AG10803 (cell line): Measurements from ENCODE around the gene SPOCK1.

Experiments
- DNase-seq: peaks from one replicate; pipeline ENCODE4 v3.0.0; 2010; ENCODE audit warnings: low read depth
- H3K4me3 ChIP-seq: 2 replicates; pipeline ENCODE4 v1.5.1; 2011; ENCODE audit warnings: mild to moderate bottlenecking, low read length, control low read depth
- TF ChIP-seq, protein P1 (sequence below): conservative IDR thresholded peaks from 2 replicates; pipeline ENCODE4 v1.5.1; 2011; ENCODE audit warnings: mild to moderate bottlenecking, low read length, control low read depth, inconsistent platforms

Gene SPOCK1

DNA sequence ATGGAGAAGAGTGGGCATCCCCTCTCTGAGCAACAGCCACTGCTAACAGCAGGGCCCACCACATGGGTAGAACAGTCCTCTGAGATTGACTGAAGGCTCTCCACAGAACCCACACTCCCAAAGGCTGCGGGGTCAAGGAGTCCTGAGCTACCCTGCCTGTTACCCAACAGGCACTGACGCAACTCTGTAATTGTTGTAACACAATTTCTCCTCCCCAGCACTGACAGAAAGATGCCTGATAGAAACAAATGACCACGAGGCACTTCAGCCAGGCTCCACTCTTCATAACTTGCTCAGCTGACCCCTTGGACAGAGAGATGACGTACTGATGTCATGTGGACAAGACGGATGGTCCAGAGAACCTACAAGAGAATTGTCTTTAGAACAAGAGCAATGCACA, 220.7 kb downstream of the SPOCK1 start:
- DNase-seq: no peak
- TF ChIP-seq, protein P1, sequence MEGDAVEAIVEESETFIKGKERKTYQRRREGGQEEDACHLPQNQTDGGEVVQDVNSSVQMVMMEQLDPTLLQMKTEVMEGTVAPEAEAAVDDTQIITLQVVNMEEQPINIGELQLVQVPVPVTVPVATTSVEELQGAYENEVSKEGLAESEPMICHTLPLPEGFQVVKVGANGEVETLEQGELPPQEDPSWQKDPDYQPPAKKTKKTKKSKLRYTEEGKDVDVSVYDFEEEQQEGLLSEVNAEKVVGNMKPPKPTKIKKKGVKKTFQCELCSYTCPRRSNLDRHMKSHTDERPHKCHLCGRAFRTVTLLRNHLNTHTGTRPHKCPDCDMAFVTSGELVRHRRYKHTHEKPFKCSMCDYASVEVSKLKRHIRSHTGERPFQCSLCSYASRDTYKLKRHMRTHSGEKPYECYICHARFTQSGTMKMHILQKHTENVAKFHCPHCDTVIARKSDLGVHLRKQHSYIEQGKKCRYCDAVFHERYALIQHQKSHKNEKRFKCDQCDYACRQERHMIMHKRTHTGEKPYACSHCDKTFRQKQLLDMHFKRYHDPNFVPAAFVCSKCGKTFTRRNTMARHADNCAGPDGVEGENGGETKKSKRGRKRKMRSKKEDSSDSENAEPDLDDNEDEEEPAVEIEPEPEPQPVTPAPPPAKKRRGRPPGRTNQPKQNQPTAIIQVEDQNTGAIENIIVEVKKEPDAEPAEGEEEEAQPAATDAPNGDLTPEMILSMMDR: no peak
- no peak overlapping the region for H3K4me3 ChIP-seq

DNA sequence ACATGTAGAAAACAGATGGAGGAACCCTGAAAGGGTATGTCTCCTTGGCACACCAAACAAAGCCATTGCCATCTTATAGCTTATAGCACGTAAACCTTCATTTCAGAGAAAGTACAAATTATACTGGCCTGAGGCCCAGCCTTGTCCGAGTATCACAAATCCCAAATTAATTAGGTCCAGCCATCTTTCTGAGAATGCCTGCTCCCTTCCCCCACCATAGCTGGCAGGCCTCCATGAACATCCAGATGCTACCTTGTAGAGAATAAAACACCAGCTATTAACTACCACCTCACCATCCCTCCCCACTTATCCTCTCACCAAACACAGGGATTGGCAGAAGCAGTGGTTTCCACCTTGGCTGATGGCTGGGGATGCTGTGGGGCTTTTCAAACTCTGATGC, 224.0 kb downstream of the SPOCK1 start:
- no peak overlapping the region for H3K4me3 ChIP-seq
- DNase-seq: no peak
- TF ChIP-seq, protein P1: no peak

DNA sequence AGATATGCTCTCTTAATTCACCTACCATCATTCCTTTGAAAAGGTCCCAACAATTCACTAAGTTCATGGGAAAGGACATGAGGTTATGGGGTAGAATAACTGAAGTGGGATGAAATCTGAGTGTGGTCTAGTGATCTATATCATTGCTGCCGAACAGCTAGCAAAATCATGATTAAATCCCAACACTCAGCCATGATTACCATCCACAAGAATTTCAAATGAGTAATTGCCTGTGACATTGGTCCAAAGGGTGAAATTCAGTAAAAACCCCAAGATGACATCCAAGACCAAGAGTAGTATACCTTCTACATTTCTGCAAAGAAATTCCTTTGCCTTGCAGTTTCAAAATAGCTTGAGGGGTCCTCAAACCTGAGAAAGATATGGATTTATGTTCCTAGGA, 225.6 kb downstream of the SPOCK1 start:
- no peak overlapping the region for H3K4me3 ChIP-seq
- TF ChIP-seq, protein P1: no peak
- peak; percentile 44 for DNase-seq

DNA sequence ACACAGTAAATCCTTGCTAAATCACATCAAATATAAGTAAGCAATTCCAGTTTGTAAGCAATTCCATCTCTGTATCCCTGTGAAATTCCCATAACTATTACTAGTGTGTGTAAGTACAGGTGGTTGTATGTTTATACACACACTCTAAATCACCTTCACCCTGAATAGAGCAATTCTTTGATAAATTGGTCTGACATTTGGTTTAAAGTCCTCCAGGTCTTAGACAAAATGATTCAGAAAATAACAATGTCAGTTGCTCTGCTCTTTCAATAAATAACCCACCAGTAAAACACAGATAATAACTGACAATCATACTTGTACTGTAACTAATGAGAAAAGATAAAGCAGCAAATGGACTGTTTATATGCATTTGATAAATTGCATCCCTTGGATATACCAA, 226.3 kb downstream of the SPOCK1 start:
- TF ChIP-seq, protein P1: no peak
- no peak overlapping the region for H3K4me3 ChIP-seq
- no peak for DNase-seq

DNA sequence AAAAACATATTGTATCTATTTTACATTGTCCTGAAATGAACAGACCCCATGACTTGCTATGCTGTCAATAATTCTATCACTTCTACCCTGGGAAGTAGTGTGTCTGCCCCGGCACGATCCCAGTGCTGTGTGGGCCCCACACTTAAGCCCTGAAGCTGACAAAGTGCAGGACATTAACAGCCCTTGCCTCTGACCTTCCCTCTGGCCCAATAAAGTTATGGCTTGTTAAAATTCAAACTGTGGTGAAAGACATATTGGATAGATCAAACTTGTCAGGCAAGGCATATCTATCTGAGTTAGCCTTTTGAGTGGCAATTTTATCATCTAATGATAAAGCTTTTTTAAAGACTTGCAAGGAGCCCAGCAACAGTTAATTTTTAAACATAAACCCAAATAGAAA, 229.2 kb downstream of the SPOCK1 start:
- TF ChIP-seq, protein P1: no peak
- H3K4me3 ChIP-seq: no peak overlapping the region
- DNase-seq: no peak

DNA sequence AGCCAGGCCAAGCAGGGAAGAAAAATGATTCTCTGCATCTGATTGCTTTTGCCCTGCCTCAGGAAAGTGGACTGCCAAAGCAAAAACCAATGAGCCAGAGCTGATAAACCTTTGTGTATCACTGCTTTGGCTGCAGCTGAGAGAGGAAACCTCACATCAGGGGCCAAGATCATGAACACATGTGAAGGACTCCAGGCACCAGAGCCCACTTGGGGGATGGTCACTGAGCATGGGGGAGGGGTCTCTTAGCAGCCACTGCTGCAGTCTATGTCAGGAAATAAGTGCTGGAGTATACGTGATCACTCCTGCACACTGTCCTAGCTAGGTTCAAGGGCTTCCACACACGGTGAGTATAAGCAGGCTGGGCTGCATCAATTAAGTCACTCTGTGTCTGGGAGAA, 229.9 kb downstream of the SPOCK1 start:
- DNase-seq: no peak
- TF ChIP-seq, protein P1: no peak
- no peak overlapping the region for H3K4me3 ChIP-seq

DNA sequence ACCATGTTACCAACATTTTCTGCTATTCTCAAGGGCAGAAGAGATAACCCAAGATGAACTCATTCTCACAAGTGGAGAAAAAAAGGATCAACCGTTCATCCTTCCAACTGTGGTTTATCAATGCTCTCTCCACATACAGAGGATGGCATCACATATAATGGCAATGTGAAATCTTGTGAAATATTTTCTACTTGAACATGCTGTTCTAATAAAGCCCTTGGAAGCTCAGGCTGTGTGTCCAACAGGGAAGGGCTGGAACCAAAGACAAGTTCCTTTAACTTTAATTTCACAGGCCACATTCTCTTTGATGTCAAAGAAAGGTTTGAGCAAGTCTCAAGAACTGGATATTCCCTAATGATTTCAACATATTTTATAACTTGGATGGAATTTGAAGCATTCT, 230.5 kb downstream of the SPOCK1 start:
- H3K4me3 ChIP-seq: no peak overlapping the region
- peak; percentile 56 for DNase-seq
- TF ChIP-seq, protein P1: no peak
